WTC11 (cell line): ENCODE data around the gene CMTM7.

Source experiments
- CBFB ChIP-seq: sonication (generic); formaldehyde crosslinking; IDR thresholded peaks from 2 replicates; pipeline ENCODE4 v1.8.1; 2022; ENCODE audit warnings: mild to moderate bottlenecking, low read depth, missing genetic modification reagents
- CREB1 ChIP-seq: sonication (generic); formaldehyde crosslinking; IDR thresholded peaks from 2 replicates; pipeline ENCODE4 v1.8.0; 2023; ENCODE audit warnings: mild to moderate bottlenecking, missing genetic modification reagents
- CTCF ChIP-seq: fragments of 200-600 bp; IDR thresholded peaks from 2 replicates; pipeline ENCODE4 v1.8.0; 2022; ENCODE audit warnings: antibody characterized with exemption
- GABPB1 ChIP-seq: sonication (generic); formaldehyde crosslinking; IDR thresholded peaks from 2 replicates; pipeline ENCODE4 v1.8.1; 2023; ENCODE audit warnings: mild to moderate bottlenecking, missing genetic modification reagents
- JUN ChIP-seq: sonication (generic); formaldehyde crosslinking; IDR thresholded peaks from 2 replicates; pipeline ENCODE4 v1.8.0; 2023; ENCODE audit warnings: mild to moderate bottlenecking, missing genetic modification reagents
- MAX ChIP-seq: sonication (generic); formaldehyde crosslinking; IDR thresholded peaks from 2 replicates; pipeline ENCODE4 v1.8.0; 2022; ENCODE audit warnings: mild to moderate bottlenecking, missing genetic modification reagents

GRCh38 chr3:32367442-32367841, 24.2 kb upstream of the CMTM7 start:
- no peak for TF ChIP-seq GABPB1 (CRISPR knock-in tag)
- TF ChIP-seq CREB1 (CRISPR knock-in tag), result no peak
- no peak for TF ChIP-seq JUN (CRISPR knock-in tag)
- no peak for TF ChIP-seq MAX (CRISPR knock-in tag)
- TF ChIP-seq CTCF, result no peak
- no peak for TF ChIP-seq CBFB (CRISPR knock-in tag)
